Measurements from ENCODE around the gene SLC6A18. TPM values are rescaled to one million over a fixed set of nuclear protein-coding genes. Genes with fewer than 3 reads are reported as not detected.

SLC6A18 gene
- total and polyA plus RNA-seq, 9 of the 15 experiments (the other 6 are each of a cell fraction or from before 2014, with no cell fraction given), result not detected

DNA sequence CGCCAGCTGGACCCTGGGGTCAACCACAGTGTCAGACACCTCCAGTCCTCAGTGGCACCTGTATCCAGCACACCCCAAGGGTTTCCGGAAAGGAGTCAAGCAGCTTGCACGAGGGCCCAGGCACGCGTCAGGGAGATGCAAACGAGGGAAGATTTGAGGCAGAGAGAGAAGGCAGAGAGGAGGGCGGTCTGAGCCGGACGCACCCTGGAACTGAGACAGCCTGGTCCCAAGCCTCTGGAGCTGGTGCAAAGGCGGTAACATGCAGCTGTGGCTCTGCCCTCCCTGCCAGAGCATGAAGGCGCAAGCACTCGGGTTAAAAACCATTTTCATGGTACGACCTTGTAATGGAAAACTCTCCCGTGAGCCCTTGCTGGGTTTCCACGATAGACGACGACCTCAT is 32.2 kb downstream of the SLC6A18 start (continued):
- TF ChIP-seq, protein P1, sequence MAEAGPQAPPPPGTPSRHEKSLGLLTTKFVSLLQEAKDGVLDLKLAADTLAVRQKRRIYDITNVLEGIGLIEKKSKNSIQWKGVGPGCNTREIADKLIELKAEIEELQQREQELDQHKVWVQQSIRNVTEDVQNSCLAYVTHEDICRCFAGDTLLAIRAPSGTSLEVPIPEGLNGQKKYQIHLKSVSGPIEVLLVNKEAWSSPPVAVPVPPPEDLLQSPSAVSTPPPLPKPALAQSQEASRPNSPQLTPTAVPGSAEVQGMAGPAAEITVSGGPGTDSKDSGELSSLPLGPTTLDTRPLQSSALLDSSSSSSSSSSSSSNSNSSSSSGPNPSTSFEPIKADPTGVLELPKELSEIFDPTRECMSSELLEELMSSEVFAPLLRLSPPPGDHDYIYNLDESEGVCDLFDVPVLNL (CRISPR knock-in tag; IDR thresholded peaks at IDR 0.05; ENCODE audit: low read depth), result no peak
- TF ChIP-seq THRAP3 (IDR thresholded peaks at IDR 0.05; ENCODE audit: borderline replicate concordance), result no peak

DNA sequence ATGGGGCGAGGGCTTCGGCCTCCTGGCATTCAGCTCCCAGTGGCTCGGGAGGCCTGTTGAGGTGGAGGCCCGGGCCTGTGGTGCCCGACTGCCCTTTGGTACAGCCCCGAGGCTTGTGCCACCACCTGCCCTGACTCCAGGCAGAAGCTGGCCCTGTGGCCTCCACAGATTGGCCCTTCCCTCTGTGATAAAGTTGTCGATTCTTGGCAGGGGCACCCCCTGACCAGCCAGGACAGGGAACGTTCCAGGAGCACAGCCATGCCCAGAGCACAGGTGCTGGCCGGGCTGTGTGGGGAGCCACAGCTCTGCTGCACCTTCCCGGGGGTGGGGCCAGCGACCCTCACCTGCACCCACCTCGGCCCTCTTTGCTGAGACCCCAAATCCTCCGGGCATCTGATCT is 32.7 kb downstream of the SLC6A18 start:
- Histone ChIP-seq H3K9ac (ENCODE audit: insufficient read depth in 1 of 2, low read depth in 2 of 2, low read length in 2 of 2) (no peak overlapping the region), H4K20me1 (replicated peaks; ENCODE audit: control insufficient read depth, insufficient read depth, low read length) (peaks cover 26% of the 10 kb centered on the region), H3K27ac (ENCODE audit: extremely low read depth, low read depth, low read length) (no peak overlapping the region), H2AFZ (ENCODE audit: low read depth, low read length) (no peak overlapping the region), H3K4me1 (replicated peaks in 1 of 2; ENCODE audit: control insufficient read depth in 2 of 2, insufficient read depth in 2 of 2, low read length in 2 of 2) (peaks cover 0 to 22% of the 10 kb centered on the region in 2 experiments; a peak in 1 of 5 replicates), H3K27me3 (ENCODE audit: control insufficient read depth in 2 of 2, insufficient read depth in 2 of 2, low read length in 2 of 2) (peaks cover 2 to 35% of the 10 kb centered on the region in 2 experiments; a peak in 3 of 5 replicates), H3K9me3 (replicated peaks; ENCODE audit: control insufficient read depth, insufficient read depth, low read depth, low read length) (no peaks in the 10 kb centered on the region), H3K79me2 (ENCODE audit: control insufficient read depth, insufficient read depth, low read length) (no peaks in the 10 kb centered on the region), H3K9me1 (ENCODE audit: control insufficient read depth, insufficient read depth, low read length) (no peaks in the 10 kb centered on the region), H3K4me3 (no peak overlapping the region), H3K4me2 (ENCODE audit: insufficient read depth, low read length) (no peak overlapping the region), H3K36me3 (ENCODE audit: control insufficient read depth, insufficient read depth, low read length) (no peaks in the 10 kb centered on the region)
- DNase-seq (ENCODE audit: extremely low read depth in 1 of 4, low spot score in 3 of 4), result no peak
- no TSS peak for BruUV-seq (replicated peaks)
- ChIA-PET CTCF (ENCODE audit: low intra/inter-chr PET ratio) (no interaction called here), POLR2A (no interaction called here)
- in situ Hi-C loops (cut with MboI), result no loop called here
- no peak for TF ChIP-seq RBM25 (IDR thresholded peaks at IDR 0.05; ENCODE audit: low read depth, low read length, severe bottlenecking)
- TF ChIP-seq POLR2AphosphoS5 (IDR thresholded peaks at IDR 0.05; ENCODE audit: control insufficient read depth, insufficient read depth, low read depth, low read length), result no peak
- TF ChIP-seq, protein P2, sequence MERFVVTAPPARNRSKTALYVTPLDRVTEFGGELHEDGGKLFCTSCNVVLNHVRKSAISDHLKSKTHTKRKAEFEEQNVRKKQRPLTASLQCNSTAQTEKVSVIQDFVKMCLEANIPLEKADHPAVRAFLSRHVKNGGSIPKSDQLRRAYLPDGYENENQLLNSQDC (CRISPR knock-in tag; IDR thresholded peaks at IDR 0.05), result no peak
- intact Hi-C loops (cut with micrococcal nuclease), result no loop called here
- ATAC-seq, result no peak
- no peak for FAIRE-seq
- WGBS (ENCODE audit: insufficient coverage, low coverage, missing lambda C conversion rate), result 17% methylated on average over 13 of the region's 13 CpGs

Measured in K562 (cell line).